Iris pigment epithelial cell (primary cell): Measurements from ENCODE around the gene LMLN.
"Not testable (repeated sequence)": the region's sequence is repeated elsewhere in the genome, so short reads cannot be mapped to it uniquely, and the experiment has no call there.

Source experiments
- DNase-seq: peaks from one replicate; pipeline ENCODE4 v3.0.0-alpha.2; 2011; ENCODE audit warnings: low read depth

LMLN gene, protein sequence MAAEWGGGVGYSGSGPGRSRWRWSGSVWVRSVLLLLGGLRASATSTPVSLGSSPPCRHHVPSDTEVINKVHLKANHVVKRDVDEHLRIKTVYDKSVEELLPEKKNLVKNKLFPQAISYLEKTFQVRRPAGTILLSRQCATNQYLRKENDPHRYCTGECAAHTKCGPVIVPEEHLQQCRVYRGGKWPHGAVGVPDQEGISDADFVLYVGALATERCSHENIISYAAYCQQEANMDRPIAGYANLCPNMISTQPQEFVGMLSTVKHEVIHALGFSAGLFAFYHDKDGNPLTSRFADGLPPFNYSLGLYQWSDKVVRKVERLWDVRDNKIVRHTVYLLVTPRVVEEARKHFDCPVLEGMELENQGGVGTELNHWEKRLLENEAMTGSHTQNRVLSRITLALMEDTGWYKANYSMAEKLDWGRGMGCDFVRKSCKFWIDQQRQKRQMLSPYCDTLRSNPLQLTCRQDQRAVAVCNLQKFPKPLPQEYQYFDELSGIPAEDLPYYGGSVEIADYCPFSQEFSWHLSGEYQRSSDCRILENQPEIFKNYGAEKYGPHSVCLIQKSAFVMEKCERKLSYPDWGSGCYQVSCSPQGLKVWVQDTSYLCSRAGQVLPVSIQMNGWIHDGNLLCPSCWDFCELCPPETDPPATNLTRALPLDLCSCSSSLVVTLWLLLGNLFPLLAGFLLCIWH

DNA sequence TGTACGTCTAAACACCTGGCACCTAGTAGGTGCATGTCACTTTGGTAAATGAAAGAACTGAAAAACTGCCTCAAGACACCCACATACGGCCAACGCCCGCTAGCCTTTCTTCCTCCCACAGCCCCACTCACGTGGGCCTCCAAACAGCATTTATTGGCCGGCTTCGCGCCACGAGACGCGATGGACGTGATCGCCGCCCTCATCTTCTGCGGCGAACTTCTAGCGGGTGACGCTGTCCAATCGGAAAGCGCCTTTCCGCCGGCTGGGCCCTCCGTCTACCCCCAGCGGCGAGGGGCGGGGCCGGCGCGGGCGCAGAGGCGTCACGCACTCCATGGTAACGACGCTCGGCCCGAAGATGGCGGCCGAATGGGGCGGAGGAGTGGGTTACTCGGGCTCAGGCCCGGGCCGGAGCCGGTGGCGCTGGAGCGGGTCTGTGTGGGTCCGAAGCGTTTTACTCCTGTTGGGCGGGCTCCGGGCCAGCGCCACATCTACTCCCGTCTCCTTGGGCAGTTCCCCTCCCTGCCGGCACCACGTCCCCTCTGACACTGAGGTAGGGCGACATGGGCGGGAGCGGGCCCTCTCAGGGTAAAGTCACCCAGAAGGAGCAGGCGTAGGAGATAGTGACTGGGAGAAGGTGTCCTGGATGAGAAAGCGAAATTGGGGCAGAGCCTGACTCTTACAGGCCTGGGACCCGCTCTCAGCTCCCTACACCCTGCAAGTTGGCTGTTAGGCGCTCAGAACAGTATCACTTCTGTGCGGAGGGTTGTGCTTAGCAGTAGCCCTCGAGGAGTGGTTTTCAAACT, at the start of gene LMLN:
Gene LMLN, plus strand, starts transcription at position 327 of the 803 bp plus-strand sequence. Its CDS starts 29 bp downstream, at position 356.
- peak; percentile 97 for DNase-seq

DNA sequence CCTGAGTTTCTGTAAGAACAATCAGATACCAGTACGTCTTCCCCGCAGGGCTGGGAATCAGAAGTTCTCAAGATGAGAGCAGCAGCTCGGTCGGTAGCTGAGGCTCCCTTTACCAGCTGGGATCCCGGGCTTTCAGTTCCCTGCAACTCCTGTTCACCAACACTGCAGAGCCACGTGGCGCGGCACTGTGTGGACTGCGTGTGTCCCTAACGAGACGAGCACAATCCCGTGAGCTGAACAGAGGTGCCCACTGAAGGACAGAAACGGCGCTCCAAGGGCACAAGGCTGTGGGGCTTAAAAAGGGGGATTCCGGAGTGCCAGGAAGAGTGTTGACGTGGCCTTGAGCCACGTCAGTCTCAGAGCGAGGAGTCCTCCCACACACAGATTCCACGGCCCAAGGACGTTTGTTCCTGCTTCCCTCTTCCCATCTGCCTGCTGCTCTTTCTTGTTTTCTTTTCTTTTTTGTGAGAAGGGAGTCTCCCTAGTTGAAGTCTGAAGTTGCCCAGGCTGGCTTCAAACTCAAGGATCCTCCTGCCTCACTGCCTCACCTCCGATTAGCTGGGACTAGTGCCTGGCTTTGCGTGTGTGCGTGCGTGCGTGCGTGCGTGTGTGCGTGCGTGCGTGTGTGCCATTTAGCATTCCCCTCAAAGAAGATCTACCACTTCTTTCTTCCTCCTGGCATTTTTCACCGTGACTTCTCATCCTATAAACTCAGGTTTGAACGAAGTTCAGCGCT, 47.1 kb upstream of the LMLN start:
- peak; percentile 47 for DNase-seq

DNA sequence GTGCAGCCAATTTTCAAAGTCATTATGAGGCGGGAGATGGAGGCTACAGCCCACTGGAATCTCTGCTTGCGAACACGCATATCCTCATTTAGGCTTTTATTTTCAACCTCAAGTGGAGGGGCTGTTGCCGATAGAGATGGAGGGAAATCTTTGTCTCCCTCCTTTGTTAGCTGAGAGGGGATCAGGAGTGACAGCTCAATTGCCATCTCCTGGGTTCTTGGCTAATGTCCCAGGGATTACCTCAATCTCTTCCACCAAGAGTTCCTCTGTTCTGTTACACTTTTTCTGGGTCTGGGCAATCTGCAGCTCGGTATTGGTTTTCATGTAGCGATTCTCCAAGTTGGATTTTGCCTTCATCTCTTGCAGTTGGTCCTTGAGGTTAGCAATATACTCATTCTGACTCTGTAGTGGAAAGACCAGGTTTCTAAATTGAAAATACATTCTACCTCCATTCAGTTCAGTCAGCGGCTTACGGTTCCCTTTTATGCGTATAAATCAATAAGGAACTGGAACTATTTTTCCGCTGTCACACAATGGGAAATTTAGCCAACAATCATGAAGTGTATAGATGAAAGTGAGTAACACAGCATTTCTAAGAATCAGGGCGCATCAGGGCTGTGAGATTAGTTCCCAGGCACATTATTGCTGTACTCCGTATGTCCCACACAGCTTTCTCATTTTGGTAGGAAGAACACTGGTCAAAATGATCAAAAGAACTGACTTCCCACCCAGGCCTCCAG, 46.2 kb upstream of the LMLN start:
- no peak for DNase-seq

DNA sequence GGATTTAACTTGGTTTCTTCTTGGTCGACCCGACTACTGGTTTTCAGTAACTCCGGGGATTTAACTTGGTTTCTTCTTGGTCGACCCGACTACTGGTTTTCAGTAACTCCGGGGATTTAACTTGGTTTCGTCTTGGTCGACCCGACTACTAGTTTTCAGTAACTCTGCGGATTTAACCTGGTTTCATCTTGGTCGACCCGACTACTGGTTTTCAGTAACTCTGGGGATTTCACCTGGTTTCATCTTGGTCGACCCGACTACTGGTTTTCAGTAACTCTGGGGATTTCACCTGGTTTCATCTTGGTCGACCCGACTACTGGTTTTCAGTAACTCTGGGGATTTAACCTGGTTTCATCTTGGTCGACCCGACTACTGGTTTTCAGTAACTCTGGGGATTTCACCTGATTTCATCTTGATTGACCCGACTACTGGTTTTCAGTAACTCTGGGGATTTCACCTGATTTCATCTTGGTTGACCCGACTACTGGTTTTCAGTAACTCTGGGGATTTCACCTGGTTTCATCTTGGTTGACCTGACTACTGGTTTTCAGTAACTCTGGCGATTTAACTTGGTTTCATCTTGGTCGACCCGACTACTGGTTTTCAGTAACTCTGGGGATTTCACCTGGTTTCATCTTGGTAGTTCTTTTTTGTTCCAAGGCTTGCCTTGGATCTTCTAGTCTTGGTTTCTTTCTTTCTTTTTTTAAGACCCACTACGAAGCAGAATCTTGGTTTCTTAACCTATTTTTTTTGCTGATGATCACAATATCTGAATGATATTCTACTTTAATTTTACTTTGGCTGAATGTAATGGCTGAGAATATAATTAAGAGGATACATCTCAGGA, 38.4 kb upstream of the LMLN start:
- DNase-seq = not testable (repeated sequence)

DNA sequence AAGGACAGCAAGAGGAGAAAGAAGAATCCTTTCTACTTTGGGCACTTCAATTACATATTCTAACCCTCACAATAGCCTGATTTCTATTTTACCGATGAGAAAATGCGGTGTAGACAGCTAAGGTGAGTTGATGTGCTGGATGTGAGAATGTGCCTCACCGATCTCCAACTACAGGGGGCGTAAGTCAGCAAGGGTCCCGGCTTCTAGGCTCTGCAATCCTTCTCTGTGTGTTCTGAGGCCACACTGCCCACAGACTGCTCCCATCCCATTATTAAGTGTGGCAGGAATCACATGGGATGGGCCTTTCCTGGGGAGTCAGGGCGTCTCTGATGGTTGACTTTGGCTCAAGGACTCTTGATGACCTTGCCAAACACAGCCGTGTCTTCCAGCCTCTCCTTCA, 33.6 kb upstream of the LMLN start:
- DNase-seq = no peak

DNA sequence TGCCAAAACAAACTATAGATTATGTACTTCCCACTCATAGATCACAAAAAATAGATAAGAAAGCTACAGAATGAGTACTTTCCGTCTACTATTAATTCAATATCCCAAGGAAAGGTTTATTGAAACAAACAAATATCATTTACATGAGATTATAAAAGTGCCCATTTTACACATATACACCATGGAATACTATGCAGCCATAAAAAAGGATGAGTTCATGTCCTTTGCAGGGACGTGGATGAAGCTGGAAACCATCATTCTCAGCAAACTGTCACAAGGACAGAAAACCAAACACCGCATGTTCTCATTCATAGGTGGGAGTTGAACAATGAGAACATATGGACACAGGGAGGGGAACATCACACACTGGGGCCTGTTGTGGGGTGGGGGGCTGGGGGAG, 32.4 kb upstream of the LMLN start:
- DNase-seq = not testable (repeated sequence)

DNA sequence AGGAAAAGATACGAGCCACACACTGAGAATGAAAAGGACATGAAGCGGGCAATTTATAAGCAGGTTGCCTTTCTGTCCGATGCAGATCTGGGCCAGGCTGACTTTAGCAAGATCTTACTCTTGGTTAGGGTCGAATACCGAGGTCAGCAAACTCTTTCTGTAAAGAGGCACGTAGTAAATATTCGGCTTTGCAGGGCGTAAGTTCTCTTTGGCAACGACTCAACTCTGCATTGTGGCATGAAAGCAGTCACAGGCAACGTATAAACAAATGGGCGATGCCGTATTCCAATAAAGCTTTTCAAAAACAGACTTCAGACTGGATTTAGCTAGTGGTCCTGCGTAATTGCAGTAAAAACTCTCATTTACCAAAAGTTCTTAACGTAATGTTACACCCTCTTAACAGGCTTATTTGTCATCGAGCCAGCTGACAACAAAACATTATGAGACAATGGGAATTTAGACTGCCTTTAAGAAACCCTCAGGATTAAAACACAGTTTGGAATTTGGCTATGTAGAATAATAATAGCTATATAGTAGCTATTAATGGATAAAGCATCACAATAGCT, 23.1 kb upstream of the LMLN start:
- no peak for DNase-seq

DNA sequence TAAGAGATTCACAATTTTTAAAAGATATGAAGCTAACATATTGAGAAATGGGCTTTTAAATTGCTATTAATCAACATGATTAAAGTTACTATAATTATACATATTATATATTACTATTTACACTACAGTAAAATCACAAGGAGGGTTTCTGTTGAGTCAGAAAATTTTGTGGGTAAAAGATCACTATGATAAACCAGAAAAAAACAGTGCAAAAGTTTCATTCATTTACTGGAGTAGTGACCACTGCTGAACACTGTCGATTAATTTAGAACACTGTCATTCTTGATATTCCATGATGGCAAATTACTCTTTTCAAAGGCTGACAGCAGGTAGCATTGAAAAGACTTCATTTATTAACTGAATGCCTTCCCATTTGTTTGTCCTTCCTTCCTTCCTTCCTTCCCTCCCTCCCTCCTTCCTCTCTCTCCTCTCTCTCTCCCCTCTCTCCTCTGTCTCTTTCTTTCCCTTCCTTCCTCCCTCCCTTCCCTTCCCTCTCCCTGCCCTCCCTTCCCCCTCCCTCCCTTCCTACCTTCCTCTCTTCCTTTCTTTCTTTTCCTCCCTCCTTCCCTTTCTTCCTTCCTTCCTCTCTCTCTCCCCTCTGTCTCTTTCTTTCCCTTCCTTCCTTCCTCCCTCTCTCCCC, 19.2 kb upstream of the LMLN start:
- no peak for DNase-seq

DNA sequence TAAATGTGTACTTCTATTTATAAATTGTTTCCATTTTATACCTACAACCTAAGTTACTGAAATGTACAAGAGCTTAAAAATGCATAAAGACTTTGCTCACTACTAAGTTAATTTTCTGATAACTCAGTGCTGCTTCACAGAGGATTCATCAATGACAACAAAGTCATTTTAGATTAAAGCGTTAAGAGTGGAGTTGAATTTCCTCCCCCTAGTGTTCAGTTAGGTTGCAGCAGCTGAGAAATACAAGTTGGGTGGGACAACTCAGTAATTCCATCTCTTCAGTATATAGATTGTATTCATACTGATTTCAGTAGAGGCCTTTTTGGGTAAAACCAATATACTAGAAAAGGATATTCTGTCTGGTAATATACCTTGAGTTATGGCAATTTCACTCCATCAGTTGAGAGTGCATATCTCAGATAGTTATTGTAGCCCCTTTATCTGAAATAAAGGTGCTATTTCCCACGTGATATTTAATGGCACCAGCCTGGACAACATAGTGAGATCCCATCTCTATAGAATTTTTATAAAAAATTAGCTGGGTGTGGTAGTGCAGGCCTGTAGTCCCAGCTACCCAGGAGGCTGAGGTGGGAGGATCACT, 17.0 kb upstream of the LMLN start:
- peak; percentile 57 for DNase-seq

DNA sequence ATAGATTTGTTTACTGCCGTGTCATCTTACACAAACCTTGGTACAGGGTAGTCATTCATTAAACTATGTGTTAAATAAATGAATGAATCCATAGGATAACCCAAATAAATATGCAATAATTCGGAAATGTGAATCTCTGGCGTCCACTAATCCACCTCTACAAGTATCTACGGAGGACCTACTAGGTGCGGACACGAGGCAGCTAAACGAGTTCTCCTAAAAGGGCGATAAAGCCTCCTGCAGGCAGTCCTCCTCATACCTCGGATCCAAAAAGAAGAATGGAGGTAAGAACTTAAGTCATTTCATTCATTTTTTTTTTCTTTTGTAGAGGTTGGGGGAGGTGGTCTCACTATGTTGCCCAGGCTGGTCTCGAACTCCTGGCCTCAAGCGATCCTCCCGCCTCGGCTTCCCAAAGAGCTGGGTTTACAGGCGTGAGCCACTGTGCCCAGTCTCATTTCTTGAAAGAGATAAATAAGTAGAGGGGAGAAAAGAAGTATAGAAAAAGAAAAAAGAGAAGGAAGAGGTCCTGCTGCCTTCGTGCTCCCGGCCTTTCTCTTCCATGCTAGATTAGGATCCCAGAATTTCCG, 10.7 kb upstream of the LMLN start:
- DNase-seq = no peak

DNA sequence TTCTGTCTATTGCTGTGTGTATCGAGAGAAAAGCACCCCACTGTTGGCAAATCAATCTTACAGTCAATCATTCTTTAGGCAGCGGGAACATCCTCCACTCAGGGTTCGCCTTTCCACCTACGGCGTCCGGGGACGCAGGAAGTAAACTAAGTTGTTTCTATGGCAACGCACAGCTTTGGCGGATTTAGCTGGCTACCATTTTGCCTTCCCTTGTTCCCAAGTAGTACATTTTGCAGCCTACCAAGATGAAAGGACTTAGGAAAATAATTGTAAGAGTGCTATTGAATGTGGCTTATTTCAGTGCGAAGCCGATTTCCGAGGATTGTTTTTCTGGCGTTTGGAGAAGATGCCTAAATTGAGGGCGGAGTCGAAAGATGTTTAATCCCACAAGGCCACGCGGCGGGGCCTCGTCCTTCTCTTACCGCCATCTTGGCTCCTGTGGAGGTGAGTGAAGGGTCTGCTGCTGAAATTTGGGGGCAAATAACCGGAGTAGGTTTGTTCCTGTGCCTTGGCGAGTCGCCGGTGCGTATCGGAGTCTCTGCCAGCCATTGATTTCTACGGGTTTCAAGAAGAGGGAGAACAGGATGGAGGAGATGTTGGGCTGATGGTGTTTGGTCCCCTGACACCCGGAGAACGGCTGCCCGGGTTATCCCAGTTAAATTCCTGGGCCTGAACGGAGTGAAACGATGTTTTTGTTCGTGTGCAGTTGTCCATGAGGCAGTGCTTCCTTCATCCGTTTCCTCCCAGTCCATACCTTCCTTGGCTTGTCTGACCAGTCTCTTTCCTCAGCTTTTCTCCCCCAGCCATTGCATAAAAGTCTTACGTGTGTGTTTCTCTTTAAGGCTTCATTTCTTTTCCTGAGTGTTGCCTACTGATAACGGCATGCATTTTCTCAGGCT, 10.0 kb upstream of the LMLN start, which contains the start of gene RPL35A:
Gene RPL35A, plus strand, starts transcription at position 413 of the 899 bp plus-strand sequence. CDS start 778 bp downstream, outside the sequence.
- DNase-seq = peak; percentile 95

DNA sequence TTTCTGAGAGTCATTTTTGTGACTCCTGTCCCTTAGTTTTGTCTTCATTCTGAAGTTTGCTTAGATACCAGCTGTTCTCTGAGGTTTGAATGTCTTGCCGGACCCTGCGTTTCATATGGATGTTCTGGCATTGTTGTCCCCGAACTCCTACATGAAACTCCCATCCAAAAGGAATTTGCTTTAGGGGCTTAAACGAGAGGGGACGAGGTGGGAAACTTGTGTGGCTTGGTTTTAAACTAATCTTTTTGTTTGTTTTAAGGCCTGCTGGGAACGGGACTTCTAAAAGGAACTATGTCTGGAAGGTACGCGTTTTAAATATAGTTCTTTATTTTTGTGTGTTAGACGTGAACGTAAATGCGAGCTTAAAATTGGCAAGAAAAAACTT, 9.3 kb upstream of the LMLN start:
- no peak for DNase-seq

DNA sequence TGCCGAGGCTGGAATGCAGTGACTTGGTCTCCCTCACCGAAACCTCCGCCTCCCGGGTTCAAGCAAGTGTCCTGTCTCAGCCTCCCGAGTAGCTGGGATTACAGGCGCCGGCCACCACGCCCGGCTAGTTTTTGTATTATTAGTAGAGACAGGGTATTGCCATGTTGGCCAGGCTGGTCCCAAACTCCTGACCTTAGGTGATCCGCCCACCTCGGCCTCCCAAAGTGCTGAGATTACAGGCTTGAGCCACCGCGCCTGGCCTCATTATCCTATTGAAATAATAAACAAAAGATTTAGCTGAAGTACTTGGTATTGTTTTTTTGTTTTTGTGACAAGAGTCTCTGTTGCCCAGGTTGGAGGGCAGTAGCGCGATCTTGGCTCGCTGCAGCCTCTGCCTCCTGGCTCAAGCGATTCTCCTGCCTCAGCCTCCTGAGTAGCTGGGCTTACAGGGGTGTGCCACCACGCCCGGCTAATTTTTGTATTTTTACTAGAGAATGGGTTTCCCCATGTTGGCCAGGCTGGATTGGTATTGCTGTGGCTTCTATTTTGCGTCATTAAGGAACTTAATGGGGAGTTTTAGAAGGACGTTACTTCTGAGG, 8.5 kb upstream of the LMLN start:
- DNase-seq = no peak

DNA sequence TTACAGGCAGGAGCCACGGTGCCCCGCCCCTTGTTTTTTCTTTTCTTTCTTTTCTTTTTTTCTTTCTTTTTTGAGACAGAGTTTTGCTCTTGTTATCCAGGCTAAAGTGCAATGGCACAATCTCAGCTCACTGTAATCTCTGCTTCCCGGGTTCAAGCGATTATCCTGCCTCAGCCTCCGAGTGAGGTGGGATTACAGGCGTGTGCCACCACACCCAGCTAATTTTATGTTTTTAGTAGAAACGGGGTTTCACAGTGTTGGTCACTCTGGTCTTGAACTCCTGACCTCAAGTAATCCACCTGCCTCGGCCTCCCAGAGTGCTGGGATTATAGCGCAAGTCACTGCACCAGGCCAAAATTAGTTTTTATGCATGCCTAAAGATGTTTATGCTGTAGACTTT, 7.6 kb upstream of the LMLN start:
- no peak for DNase-seq

DNA sequence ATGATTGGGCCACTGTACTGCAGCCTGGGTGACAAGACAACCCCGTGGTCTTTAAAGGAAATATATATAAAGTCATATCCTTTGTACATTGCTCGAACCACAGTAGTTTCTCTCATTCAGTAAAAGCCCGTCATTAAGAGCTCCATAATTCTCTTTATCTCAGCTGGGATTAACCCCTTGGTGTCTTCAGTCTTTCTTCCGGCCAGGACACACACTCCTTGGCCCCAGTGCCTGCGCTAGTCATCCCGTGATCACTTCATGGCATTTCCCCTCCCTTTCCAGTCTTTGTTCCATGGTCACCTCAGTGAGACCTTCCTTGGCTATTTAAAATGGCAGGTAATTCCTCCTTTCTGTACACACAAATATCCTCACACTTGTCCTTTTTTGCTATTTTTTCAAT, 6.7 kb upstream of the LMLN start:
- DNase-seq = no peak

DNA sequence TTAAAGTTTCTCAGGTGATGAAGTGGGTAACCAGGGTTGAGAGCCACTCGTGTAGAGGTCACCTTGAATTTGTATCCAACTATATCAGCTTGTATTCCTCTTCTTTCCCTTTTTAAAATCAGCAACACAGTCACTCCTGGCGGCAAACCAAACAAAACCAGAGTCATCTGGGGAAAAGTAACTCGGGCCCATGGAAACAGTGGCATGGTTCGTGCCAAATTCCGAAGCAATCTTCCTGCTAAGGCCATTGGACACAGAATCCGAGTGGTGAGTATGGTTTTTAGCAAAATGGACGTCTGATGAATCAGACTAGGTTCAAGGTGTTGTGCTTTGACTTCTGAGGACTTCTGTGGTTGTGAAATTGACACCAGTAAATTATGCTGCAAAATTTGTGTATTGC, 6.1 kb upstream of the LMLN start:
- DNase-seq = peak; percentile 66

DNA sequence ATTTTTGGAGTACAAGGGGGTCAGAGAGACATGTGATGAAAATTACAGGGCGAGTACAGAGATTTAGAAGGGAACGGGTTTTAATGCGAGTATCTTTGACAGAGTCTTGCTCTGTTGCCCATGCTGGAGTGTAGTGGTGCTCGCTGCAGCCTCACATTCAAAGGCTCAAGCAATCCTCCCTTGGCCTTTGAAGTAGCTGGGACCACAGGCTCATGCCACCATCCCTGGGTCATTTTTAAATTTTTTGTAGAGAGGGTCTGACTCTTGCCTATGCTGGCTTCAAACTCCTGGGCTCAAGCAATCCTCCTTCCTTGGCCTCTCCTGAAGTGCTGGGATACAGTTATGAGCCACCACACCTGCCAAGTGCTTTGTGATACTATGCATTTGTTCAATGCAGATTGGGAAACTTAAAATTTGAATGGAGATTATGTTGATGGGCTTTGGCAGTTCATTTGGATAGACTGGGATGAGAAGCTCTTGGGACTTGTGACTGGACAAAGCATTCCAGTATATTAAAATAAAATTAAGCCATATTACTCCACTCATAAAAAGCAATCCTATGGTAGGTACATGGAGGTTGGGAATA, 4.0 kb upstream of the LMLN start:
- no peak for DNase-seq
